Lower lobe of right lung (tissue), 2 donors: Measurements from ENCODE around the gene SF3B6. TPM values are rescaled to one million over a fixed set of nuclear protein-coding genes. Genes with fewer than 3 reads are reported as not detected.

Experiments
- ATAC-seq, 2 donors: fragments of 200-7000 bp; cut with Tn5 transposase; one replicate each; pipeline ENCODE4 v1.9.1; 2020 to 2022; ENCODE audit warnings: mild to moderate bottlenecking in 2 of 2, moderate library complexity in 2 of 2
- DNase-seq: peaks from one replicate; pipeline ENCODE4 v3.0.0-alpha.2; 2020
- H3K27ac ChIP-seq: fragments of 200-600 bp; one replicate; pipeline ENCODE4 v1.8.0; 2022
- H3K27me3 ChIP-seq: fragments of 200-600 bp; one replicate; pipeline ENCODE4 v1.8.0; 2022; ENCODE audit warnings: low read depth
- H3K36me3 ChIP-seq: fragments of 200-600 bp; one replicate; pipeline ENCODE4 v1.8.0; 2022; ENCODE audit warnings: mild to moderate bottlenecking
- H3K4me1 ChIP-seq: fragments of 200-600 bp; one replicate; pipeline ENCODE4 v1.8.0; 2022
- H3K4me3 ChIP-seq: fragments of 200-600 bp; one replicate; pipeline ENCODE4 v1.8.0; 2022; ENCODE audit warnings: mild to moderate bottlenecking
- H3K9me3 ChIP-seq: fragments of 200-600 bp; one replicate; pipeline ENCODE4 v1.8.0; 2022
- CTCF ChIP-seq: fragments of 200-600 bp; IDR thresholded peaks from one replicate; pipeline ENCODE4 v1.8.0; 2022; ENCODE audit warnings: antibody characterized with exemption, mild to moderate bottlenecking
- intact Hi-C: fragments of 100-400 bp; cut with DNase I; formaldehyde crosslinking; loops from one replicate; pipeline ENCODE4 v1.11.0; 2022
- total RNA-seq: library from RNA; stranded (reverse); fragmentation: NEBNext Ultra II Directional; extraction: Animal tissue kit (Norgen Biotek cat#: 25700); gene quantifications from one replicate; pipeline ENCODE4 v1.2.1, GENCODE V29; 2021
- donor health status: DM: no; HTN: yes; CAD: no; lungs with severe emphysema.

SF3B6 gene
- total RNA-seq, 1 donor from 2014 or later: 65.5 TPM

- peak overlapping the region; percentile 72 for H3K27ac ChIP-seq
- no peak for TF ChIP-seq CTCF
- peaks cover 30% of the 10 kb centered on the region for H3K4me1 ChIP-seq
- peak; percentile 55 for DNase-seq
- H3K9me3 ChIP-seq: no peaks in the 10 kb centered on the region
- H3K27me3 ChIP-seq: no peaks in the 10 kb centered on the region
- peak; percentile 20 to 45 for ATAC-seq
- intact Hi-C loops: no loop called here
- H3K36me3 ChIP-seq: no peaks in the 10 kb centered on the region
- H3K4me3 ChIP-seq: peak overlapping the region; percentile 82
Observed at GRCh38 chr2:24050041-24050979, 25.8 kb downstream of the SF3B6 start.

GRCh38 chr2:24049485-24050021, 26.6 kb downstream of the SF3B6 start, which contains the start of gene FKBP1B:
FKBP1B (plus strand) TSS chr2:24049741; CDS start chr2:24049850, 109 bp downstream.
- Histone ChIP-seq H3K27ac (peak within 1 kb of the TSS; percentile 72), H3K4me3 (peak within 1 kb of the TSS; percentile 82), H3K9me3 (no peaks in the 10 kb centered on the region), H3K4me1 (peaks cover 30% of the 10 kb centered on the region), H3K27me3 (no peaks in the 10 kb centered on the region), H3K36me3 (no peaks in the 10 kb centered on the region)
- no peak for TF ChIP-seq CTCF
- peak; percentile 71 for DNase-seq
- intact Hi-C loops: no loop called here
- peak; percentile 78 to 83 for ATAC-seq

GRCh38 chr2:24048769-24049484, 27.2 kb downstream of the SF3B6 start:
- Histone ChIP-seq H3K4me1 (peaks cover 30% of the 10 kb centered on the region), H3K9me3 (no peaks in the 10 kb centered on the region), H3K4me3 (peak overlapping the region; percentile 82), H3K36me3 (no peaks in the 10 kb centered on the region), H3K27ac (no peak overlapping the region), H3K27me3 (no peaks in the 10 kb centered on the region)
- DNase-seq (no peak), ATAC-seq (no peak)
- TF ChIP-seq CTCF: no peak
- intact Hi-C loops: no loop called here

- ATAC-seq (no peak), DNase-seq (no peak)
- Histone ChIP-seq H3K27me3 (no peaks in the 10 kb centered on the region), H3K4me3 (peak overlapping the region; percentile 77), H3K36me3 (no peaks in the 10 kb centered on the region), H3K4me1 (peaks cover 30% of the 10 kb centered on the region), H3K9me3 (no peaks in the 10 kb centered on the region), H3K27ac (peak overlapping the region; percentile 39)
- no peak for TF ChIP-seq CTCF
- intact Hi-C loops: no loop called here
Observed at GRCh38 chr2:24047703-24048033, 28.5 kb downstream of the SF3B6 start.

GRCh38 chr2:24046930-24047702, 29.0 kb downstream of the SF3B6 start, which contains the start of gene WDCP:
WDCP (minus strand) TSS chr2:24047391; CDS start chr2:24039494, 7,897 bp downstream.
- Histone ChIP-seq H3K4me1 (peaks cover 30% of the 10 kb centered on the region), H3K27ac (peak within 1 kb of the TSS; percentile 56), H3K27me3 (no peaks in the 10 kb centered on the region), H3K9me3 (no peaks in the 10 kb centered on the region), H3K36me3 (no peaks in the 10 kb centered on the region), H3K4me3 (peak within 1 kb of the TSS; percentile 77)
- intact Hi-C loops: no loop called here
- DNase-seq (peak; percentile 97), ATAC-seq (peak; percentile 98 to 99)
- TF ChIP-seq CTCF: no peak
